SK-N-MC (cell line): ENCODE measurements around the gene FAM13A.

Source experiments
- EZH2 ChIP-seq: fragments of 200-600 bp; sonication (generic); IDR thresholded peaks from one replicate; pipeline ENCODE4 v1.6.1; 2017; ENCODE audit warnings: antibody characterized with exemption
- FOXP2 ChIP-seq: optimal IDR thresholded peaks from 2 replicates; pipeline ENCODE3; 2011; ENCODE audit warnings: mild to moderate bottlenecking, moderate library complexity; ENCODE audit not compliant: insufficient read depth; ENCODE audit errors: extremely low read length, control extremely low read depth
- POLR2AphosphoS5 ChIP-seq: IDR thresholded peaks from 2 replicates; pipeline ENCODE4 v1.6.1; 2012; ENCODE audit warnings: mild to moderate bottlenecking, low read depth, low read length, borderline replicate concordance

GRCh38 chr4:88985088-88985773 lies 71.8 kb downstream of the FAM13A start:
- no peak for TF ChIP-seq POLR2AphosphoS5
- no peak for TF ChIP-seq EZH2
- no peak for TF ChIP-seq FOXP2
